H9 (cell line): ENCODE measurements around the gene TANGO6. TPM values are rescaled to one million over a fixed set of nuclear protein-coding genes. Genes with fewer than 3 reads are reported as not detected.

Experiments
- DNase-seq: peaks from one replicate; pipeline ENCODE4 v3.0.0-alpha.2; 2017
- H2AFZ ChIP-seq: one replicate; pipeline ENCODE4 v1.6.1; 2013; ENCODE audit warnings: mild to moderate bottlenecking, low read length, control low read depth, moderate library complexity
- H2AK5ac ChIP-seq: 2 replicates; pipeline ENCODE4 v1.6.1; 2013; ENCODE audit warnings: low read length, control low read depth, mixed read lengths; ENCODE audit not compliant: insufficient read length
- H2BK120ac ChIP-seq: one replicate; pipeline ENCODE4 v1.6.1; 2013; ENCODE audit warnings: low read depth, mild to moderate bottlenecking, low read length, control low read depth, inconsistent platforms; ENCODE audit not compliant: poor library complexity, severe bottlenecking
- H2BK12ac ChIP-seq: 2 replicates; pipeline ENCODE4 v1.6.1; 2013; ENCODE audit warnings: low read length, control low read depth, mixed read lengths, low read depth; ENCODE audit not compliant: insufficient read length
- H2BK15ac ChIP-seq: 2 replicates; pipeline ENCODE4 v1.6.1; 2013; ENCODE audit warnings: low read depth, low read length, control low read depth
- H2BK20ac ChIP-seq: one replicate; pipeline ENCODE4 v1.6.1; 2013; ENCODE audit warnings: low read depth, mild to moderate bottlenecking, low read length, control low read depth, inconsistent platforms; ENCODE audit not compliant: poor library complexity, severe bottlenecking
- H2BK5ac ChIP-seq: 2 replicates; pipeline ENCODE4 v1.6.1; 2013; ENCODE audit warnings: low read length, control low read depth, mixed read lengths; ENCODE audit not compliant: insufficient read length
- H3K14ac ChIP-seq: 2 replicates; pipeline ENCODE4 v1.6.1; 2013; ENCODE audit warnings: low read length, control low read depth; ENCODE audit not compliant: insufficient read depth
- H3K18ac ChIP-seq: 2 replicates; pipeline ENCODE4 v1.6.1; 2013; ENCODE audit warnings: low read depth, mild to moderate bottlenecking, mixed read lengths, low read length, control low read depth; ENCODE audit not compliant: insufficient read length
- H3K23ac ChIP-seq: 2 replicates; pipeline ENCODE4 v1.6.1; 2013; ENCODE audit warnings: low read length, control low read depth, mixed read lengths, low read depth; ENCODE audit not compliant: insufficient read length
- H3K23me2 ChIP-seq: 2 replicates; pipeline ENCODE4 v1.6.1; 2013; ENCODE audit warnings: low read depth, mild to moderate bottlenecking, mixed read lengths, low read length, control low read depth; ENCODE audit not compliant: insufficient read length, poor library complexity, severe bottlenecking
- H3K27ac ChIP-seq: 2 replicates; pipeline ENCODE4 v1.5.1; 2013; ENCODE audit warnings: low read length, control low read depth, mixed read lengths, low read depth; ENCODE audit not compliant: insufficient read length
- H3K27me3 ChIP-seq: 2 replicates; pipeline ENCODE4 v1.6.1; 2013; ENCODE audit warnings: low read length, control low read depth, inconsistent platforms; ENCODE audit not compliant: insufficient read depth
- H3K4ac ChIP-seq: 2 replicates; pipeline ENCODE4 v1.6.1; 2013; ENCODE audit warnings: low read depth, mild to moderate bottlenecking, control low read depth, inconsistent platforms, low read length, moderate library complexity
- H3K4me1 ChIP-seq: 2 replicates; pipeline ENCODE4 v1.6.1; 2013; ENCODE audit warnings: low read length, control low read depth, inconsistent platforms; ENCODE audit not compliant: insufficient read depth
- H3K4me2 ChIP-seq: 2 replicates; pipeline ENCODE4 v1.6.1; 2013; ENCODE audit warnings: low read length, control low read depth, mixed read lengths; ENCODE audit not compliant: insufficient read length, insufficient read depth
- H3K56ac ChIP-seq: 2 replicates; pipeline ENCODE4 v1.6.1; 2013; ENCODE audit warnings: low read depth, mild to moderate bottlenecking, mixed read lengths, low read length, control low read depth; ENCODE audit not compliant: insufficient read length
- H3K79me1 ChIP-seq: 2 replicates; pipeline ENCODE4 v1.6.1; 2013; ENCODE audit warnings: low read depth, mild to moderate bottlenecking, moderate library complexity, low read length, control low read depth, inconsistent platforms; ENCODE audit not compliant: insufficient read depth, poor library complexity, severe bottlenecking
- H3K79me2 ChIP-seq: 2 replicates; pipeline ENCODE4 v1.6.1; 2013; ENCODE audit warnings: low read length, control low read depth, inconsistent platforms; ENCODE audit not compliant: insufficient read depth
- H3K9ac ChIP-seq: 2 replicates; pipeline ENCODE4 v1.6.1; 2013; ENCODE audit warnings: low read length, control low read depth, mixed read lengths; ENCODE audit not compliant: insufficient read length; ENCODE audit errors: extremely low read depth
- H3K9me3 ChIP-seq: one replicate; pipeline ENCODE4 v1.6.1; 2013; ENCODE audit warnings: low read depth, low read length, inconsistent platforms; ENCODE audit not compliant: control insufficient read depth
- H3T11ph ChIP-seq: one replicate; pipeline ENCODE4 v1.6.1; 2013; ENCODE audit warnings: mild to moderate bottlenecking, low read length, control low read depth, inconsistent platforms
- H4K20me1 ChIP-seq: one replicate; pipeline ENCODE4 v1.6.1; 2013; ENCODE audit not compliant: control insufficient read depth, insufficient read length, insufficient read depth
- H4K5ac ChIP-seq: 2 replicates; pipeline ENCODE4 v1.6.1; 2013; ENCODE audit warnings: low read depth, mild to moderate bottlenecking, mixed read lengths, low read length, control low read depth; ENCODE audit not compliant: insufficient read length
- H4K8ac ChIP-seq: replicated peaks from 2 replicates; pipeline ENCODE4 v1.6.1; 2013; ENCODE audit warnings: low read length, control low read depth, mixed read lengths, low read depth; ENCODE audit not compliant: insufficient read length
- H4K91ac ChIP-seq: 2 replicates; pipeline ENCODE4 v1.6.1; 2013; ENCODE audit warnings: low read depth, mild to moderate bottlenecking, moderate library complexity, mixed read lengths, low read length, control low read depth; ENCODE audit not compliant: insufficient read length
- H3K27ac Mint-ChIP-seq, 3 experiments: 2 replicates in 2 of 3; 3 replicates in 1 of 3; pipeline ENCODE4 v1.8.0; 2020 to 2021; ENCODE audit warnings: mixed read lengths in 3 of 3, mild to moderate bottlenecking in 1 of 3, moderate library complexity in 1 of 3
- H3K27me3 Mint-ChIP-seq: 2 replicates; pipeline ENCODE4 v1.8.0; 2021; ENCODE audit warnings: low read depth, mild to moderate bottlenecking, moderate library complexity, mixed read lengths
- H3K36me3 Mint-ChIP-seq, 3 experiments: 2 replicates in 2 of 3; 3 replicates in 1 of 3; pipeline ENCODE4 v1.8.0; 2020 to 2021; ENCODE audit warnings: low read depth in 3 of 3, mixed read lengths in 3 of 3; ENCODE audit not compliant: insufficient read depth in 1 of 3
- H3K4me1 Mint-ChIP-seq, 2 experiments: 2 replicates each; pipeline ENCODE4 v1.8.0; 2020; ENCODE audit warnings: mixed read lengths in 2 of 2
- H3K4me3 Mint-ChIP-seq, 2 experiments: 2 replicates in 1 of 2; 3 replicates in 1 of 2; pipeline ENCODE4 v1.8.0; 2020 to 2021; ENCODE audit warnings: mild to moderate bottlenecking in 2 of 2, mixed read lengths in 2 of 2, moderate library complexity in 1 of 2
- H3K9me3 Mint-ChIP-seq, 2 experiments: 2 replicates in 1 of 2; 3 replicates in 1 of 2; pipeline ENCODE4 v1.8.0; 2020; ENCODE audit warnings: mild to moderate bottlenecking in 2 of 2, mixed read lengths in 2 of 2, moderate library complexity in 1 of 2
- CTCF ChIP-seq: fragments of 200-600 bp; sonication (generic); conservative IDR thresholded peaks from 3 replicates; pipeline ENCODE4 v1.8.0; 2021; ENCODE audit warnings: antibody characterized with exemption, mild to moderate bottlenecking
- total RNA-seq: library from RNA; stranded (reverse); gene quantifications from 2 replicates; pipeline ENCODE4 v1.2.1, GENCODE V29; 2021

Gene TANGO6
- total RNA-seq, 1 experiment from 2014 or later = 12.0 TPM

- Mint-ChIP-seq H3K27me3 (no peaks in the 10 kb centered on the region), H3K9me3 (no peaks in the 10 kb centered on the region), H3K4me1 (peaks cover 4% of the 10 kb centered on the region in 2 experiments; a peak in 1 of 4 replicates), H3K36me3 (no peaks in the 10 kb centered on the region), H3K27ac (no peak overlapping the region), H3K4me3 (no peak overlapping the region)
- Histone ChIP-seq H2BK5ac (no peak overlapping the region), H3K27ac (no peak overlapping the region), H3K79me2 (no peaks in the 10 kb centered on the region), H2AK5ac (no peak overlapping the region), H4K8ac (no peak overlapping the region), H3K27me3 (no peaks in the 10 kb centered on the region), H2BK120ac (no peak overlapping the region), H3K23ac (no peak overlapping the region), H3K56ac (no peak overlapping the region), H3K14ac (no peak overlapping the region), H2BK20ac (no peak overlapping the region), H4K5ac (no peak overlapping the region), H3K9me3 (no peaks in the 10 kb centered on the region), H3K4ac (no peak overlapping the region), H2BK15ac (no peak overlapping the region), H3K79me1 (no peaks in the 10 kb centered on the region), H4K20me1 (no peaks in the 10 kb centered on the region), H3T11ph (no peak overlapping the region), H4K91ac (no peak overlapping the region), H2BK12ac (no peak overlapping the region), H2AFZ (no peak overlapping the region), H3K18ac (no peak overlapping the region), H3K4me2 (no peak overlapping the region), H3K4me1 (no peaks in the 10 kb centered on the region), H3K9ac (no peak overlapping the region), H3K23me2 (no peaks in the 10 kb centered on the region)
- TF ChIP-seq CTCF = no peak
- DNase-seq = no peak
Measured at GRCh38 chr16:69014811-69015210, 171.5 kb downstream of the TANGO6 start.
